GM23338 (cell line): ENCODE data around the gene CACNA1D. TPM values are rescaled to one million over a fixed set of nuclear protein-coding genes. Genes with fewer than 3 reads are reported as not detected.

Experiments
- ATAC-seq: fragments of 200-7000 bp; cut with Tn5 transposase; 3 replicates; pipeline ENCODE4 v1.9.1; 2020
- DNase-seq: peaks from one replicate; pipeline ENCODE4 v3.0.0-alpha.2; 2015; ENCODE audit warnings: low spot score
- H2AFZ ChIP-seq: fragments of 200-600 bp; sonication (generic); 2 replicates; pipeline ENCODE4 v1.8.0; 2016; ENCODE audit warnings: antibody characterized with exemption, mild to moderate bottlenecking, moderate library complexity
- H3F3A ChIP-seq: fragments of 200-600 bp; sonication (generic); replicated peaks from 2 replicates; pipeline ENCODE4 v1.8.0; 2017; ENCODE audit warnings: antibody characterized with exemption, mixed run types, low read depth
- H3K27ac ChIP-seq: fragments of 200-600 bp; sonication (generic); 2 replicates; pipeline ENCODE4 v1.6.1; 2016; ENCODE audit warnings: low read depth
- H3K27me3 ChIP-seq: fragments of 200-600 bp; sonication (generic); 2 replicates; pipeline ENCODE4 v1.8.0; 2016; ENCODE audit warnings: mild to moderate bottlenecking, mixed run types, moderate library complexity; ENCODE audit not compliant: insufficient read depth
- H3K36me3 ChIP-seq: fragments of 200-600 bp; sonication (generic); 2 replicates; pipeline ENCODE4 v1.8.0; 2016; ENCODE audit warnings: mild to moderate bottlenecking; ENCODE audit not compliant: insufficient read depth
- H3K4me1 ChIP-seq: fragments of 200-600 bp; sonication (generic); 2 replicates; pipeline ENCODE4 v1.8.0; 2016; ENCODE audit warnings: mild to moderate bottlenecking, moderate library complexity; ENCODE audit not compliant: insufficient read depth
- H3K4me2 ChIP-seq: fragments of 200-600 bp; sonication (generic); 2 replicates; pipeline ENCODE4 v1.7.1; 2017; ENCODE audit warnings: mixed run types
- H3K4me3 ChIP-seq: fragments of 200-600 bp; sonication (generic); 2 replicates; pipeline ENCODE4 v1.6.1; 2016; ENCODE audit warnings: mixed run types
- H3K79me2 ChIP-seq: fragments of 200-600 bp; sonication (generic); replicated peaks from 2 replicates; pipeline ENCODE4 v1.8.0; 2017; ENCODE audit warnings: mild to moderate bottlenecking; ENCODE audit not compliant: insufficient read depth
- H3K9me2 ChIP-seq: fragments of 200-600 bp; sonication (generic); 2 replicates; pipeline ENCODE4 v1.8.0; 2017; ENCODE audit not compliant: insufficient read depth
- H4K20me1 ChIP-seq: fragments of 200-600 bp; sonication (generic); replicated peaks from 2 replicates; pipeline ENCODE4 v1.8.0; 2017; ENCODE audit warnings: mild to moderate bottlenecking; ENCODE audit not compliant: insufficient read depth
- H3K27ac Mint-ChIP-seq: 2 replicates; pipeline ENCODE4 v1.8.0; 2020; ENCODE audit warnings: inconsistent platforms, mild to moderate bottlenecking, moderate library complexity, mixed read lengths
- H3K27me3 Mint-ChIP-seq: 3 replicates; pipeline ENCODE4 v1.8.0; 2022; ENCODE audit warnings: low read depth, mild to moderate bottlenecking, moderate library complexity, mixed read lengths, inconsistent platforms; ENCODE audit not compliant: insufficient read depth, poor library complexity
- H3K36me3 Mint-ChIP-seq: 3 replicates; pipeline ENCODE4 v1.8.0; 2021; ENCODE audit warnings: low read depth, mild to moderate bottlenecking, inconsistent platforms, moderate library complexity, mixed read lengths
- H3K4me1 Mint-ChIP-seq: 3 replicates; pipeline ENCODE4 v1.8.0; 2020; ENCODE audit warnings: mild to moderate bottlenecking, inconsistent platforms, mixed read lengths
- H3K4me3 Mint-ChIP-seq: 3 replicates; pipeline ENCODE4 v1.8.0; 2021; ENCODE audit warnings: moderate library complexity, mild to moderate bottlenecking, inconsistent platforms, mixed read lengths
- H3K9me3 Mint-ChIP-seq: 3 replicates; pipeline ENCODE4 v1.8.0; 2020; ENCODE audit warnings: moderate library complexity, mild to moderate bottlenecking, inconsistent platforms, mixed read lengths
- CREB1 ChIP-seq: fragments of 250-450 bp; sonication (Bioruptor Pico); IDR thresholded peaks from 2 replicates; pipeline ENCODE4 v1.5.0; 2020; ENCODE audit warnings: low read depth, mild to moderate bottlenecking, moderate library complexity
- EZH2 ChIP-seq: fragments of 200-600 bp; sonication (generic); IDR thresholded peaks from one replicate; pipeline ENCODE4 v1.8.0; 2017; ENCODE audit warnings: antibody characterized with exemption, mild to moderate bottlenecking, low read depth; ENCODE audit not compliant: unreplicated experiment
- EZH2phosphoT487 ChIP-seq: fragments of 200-600 bp; sonication (generic); IDR thresholded peaks from one replicate; pipeline ENCODE4 v1.8.1; 2018; ENCODE audit warnings: antibody characterized with exemption; ENCODE audit not compliant: unreplicated experiment
- JUNB ChIP-seq: IDR thresholded peaks from one replicate; pipeline ENCODE4 v1.6.1; 2016; ENCODE audit warnings: antibody characterized with exemption; ENCODE audit not compliant: unreplicated experiment
- NANOG ChIP-seq: IDR thresholded peaks from 2 replicates; pipeline ENCODE4 v1.6.1; 2016; ENCODE audit warnings: antibody characterized with exemption, borderline replicate concordance
- POLR2AphosphoS5 ChIP-seq: IDR thresholded peaks from 2 replicates; pipeline ENCODE4 v1.6.1; 2016; ENCODE audit warnings: antibody characterized with exemption, low read depth
- STAT1 ChIP-seq: IDR thresholded peaks from one replicate; pipeline ENCODE4 v1.6.1; 2016; ENCODE audit warnings: antibody characterized with exemption; ENCODE audit not compliant: unreplicated experiment
- ZNF114 ChIP-seq: fragments of 250-450 bp; sonication (Bioruptor Pico); IDR thresholded peaks from 2 replicates; pipeline ENCODE4 v1.5.0; 2020; ENCODE audit warnings: mild to moderate bottlenecking, moderate library complexity
- ZNF331 ChIP-seq: fragments of 250-450 bp; sonication (Bioruptor Pico); IDR thresholded peaks from 2 replicates; pipeline ENCODE4 v1.5.0; 2020; ENCODE audit warnings: low read depth, mild to moderate bottlenecking, moderate library complexity
- polyA plus RNA-seq: library from polyadenylated mRNA; unstranded; fragments of >200 nt; fragmentation: Nextera tagmentation; extraction: Ambion mirVana; gene quantifications from 2 replicates; pipeline ENCODE4 v1.2.1, GENCODE V29; 2016
- total RNA-seq: library from RNA; depleted of rRNA; stranded (reverse); fragments of >200 nt; shearing (Covaris generic); gene quantifications from 2 replicates; pipeline ENCODE4 v1.2.3, GENCODE V29; 2014
- TF ChIP-seq, protein P1 (sequence below): IDR thresholded peaks from 2 replicates; pipeline ENCODE4 v1.6.1; 2016; ENCODE audit warnings: antibody characterized with exemption
- TF ChIP-seq, protein P2 (sequence below): IDR thresholded peaks from one replicate; pipeline ENCODE4 v1.6.1; 2018; ENCODE audit warnings: antibody characterized with exemption; ENCODE audit not compliant: unreplicated experiment
- TF ChIP-seq, protein P3 (sequence below): fragments of 250-450 bp; sonication (Bioruptor Pico); IDR thresholded peaks from 2 replicates; pipeline ENCODE4 v1.5.0; 2020; ENCODE audit warnings: mild to moderate bottlenecking, moderate library complexity
- TF ChIP-seq, protein P4 (sequence below), 2 experiments: fragments of 200-600 bp in 1 of 2; sonication (generic) in 1 of 2; conservative IDR thresholded peaks; 2 replicates each; pipeline versions ENCODE4 v1.5.1 to v1.6.1; 2016 to 2017; ENCODE audit warnings: antibody characterized with exemption in 2 of 2, low read depth in 2 of 2, mild to moderate bottlenecking in 2 of 2, moderate library complexity in 1 of 2

The CACNA1D gene
- total and polyA plus RNA-seq, 2 experiments from 2014 or later: 1.7 to 1.8 TPM

DNA sequence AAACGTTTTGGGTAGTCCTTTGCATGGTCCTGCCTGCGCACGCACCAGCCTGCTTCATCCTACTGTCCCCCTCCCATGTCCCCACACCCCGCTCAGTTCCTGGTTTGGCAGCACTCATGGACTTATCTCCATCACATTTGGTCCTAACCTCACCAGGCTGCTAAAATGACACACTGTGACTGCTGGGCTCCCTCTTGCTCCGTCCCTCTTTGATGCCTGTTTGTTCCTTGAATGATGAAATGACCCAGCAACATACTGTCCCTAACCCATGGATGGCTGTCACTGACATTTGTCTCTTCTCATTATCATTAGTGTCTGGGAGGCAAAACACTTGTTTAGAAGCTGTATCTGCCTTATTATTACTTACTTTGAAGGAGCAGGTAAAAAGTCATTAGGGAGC lies 271.3 kb downstream of the CACNA1D start:
- Histone ChIP-seq H3K27me3 (no peaks in the 10 kb centered on the region), H3K27ac (no peak overlapping the region), H3K9me2 (no peaks in the 10 kb centered on the region), H2AFZ (no peak overlapping the region), H4K20me1 (no peaks in the 10 kb centered on the region), H3K4me2 (no peak overlapping the region), H3F3A (no peaks in the 10 kb centered on the region), H3K4me3 (no peak overlapping the region), H3K4me1 (no peaks in the 10 kb centered on the region), H3K79me2 (no peaks in the 10 kb centered on the region), H3K36me3 (no peaks in the 10 kb centered on the region)
- ATAC-seq (no peak), DNase-seq (no peak)
- Mint-ChIP-seq H3K4me1 (peaks cover 26% of the 10 kb centered on the region), H3K9me3 (no peaks in the 10 kb centered on the region), H3K27me3 (peaks cover 4% of the 10 kb centered on the region), H3K36me3 (no peaks in the 10 kb centered on the region), H3K27ac (no peak overlapping the region), H3K4me3 (no peak overlapping the region)
- TF ChIP-seq, protein P1, sequence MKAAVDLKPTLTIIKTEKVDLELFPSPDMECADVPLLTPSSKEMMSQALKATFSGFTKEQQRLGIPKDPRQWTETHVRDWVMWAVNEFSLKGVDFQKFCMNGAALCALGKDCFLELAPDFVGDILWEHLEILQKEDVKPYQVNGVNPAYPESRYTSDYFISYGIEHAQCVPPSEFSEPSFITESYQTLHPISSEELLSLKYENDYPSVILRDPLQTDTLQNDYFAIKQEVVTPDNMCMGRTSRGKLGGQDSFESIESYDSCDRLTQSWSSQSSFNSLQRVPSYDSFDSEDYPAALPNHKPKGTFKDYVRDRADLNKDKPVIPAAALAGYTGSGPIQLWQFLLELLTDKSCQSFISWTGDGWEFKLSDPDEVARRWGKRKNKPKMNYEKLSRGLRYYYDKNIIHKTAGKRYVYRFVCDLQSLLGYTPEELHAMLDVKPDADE: no peak
- no peak for TF ChIP-seq JUNB
- TF ChIP-seq EZH2phosphoT487: no peak
- TF ChIP-seq NANOG: no peak
- TF ChIP-seq CREB1 (CRISPR knock-in tag): no peak
- TF ChIP-seq, protein P2, sequence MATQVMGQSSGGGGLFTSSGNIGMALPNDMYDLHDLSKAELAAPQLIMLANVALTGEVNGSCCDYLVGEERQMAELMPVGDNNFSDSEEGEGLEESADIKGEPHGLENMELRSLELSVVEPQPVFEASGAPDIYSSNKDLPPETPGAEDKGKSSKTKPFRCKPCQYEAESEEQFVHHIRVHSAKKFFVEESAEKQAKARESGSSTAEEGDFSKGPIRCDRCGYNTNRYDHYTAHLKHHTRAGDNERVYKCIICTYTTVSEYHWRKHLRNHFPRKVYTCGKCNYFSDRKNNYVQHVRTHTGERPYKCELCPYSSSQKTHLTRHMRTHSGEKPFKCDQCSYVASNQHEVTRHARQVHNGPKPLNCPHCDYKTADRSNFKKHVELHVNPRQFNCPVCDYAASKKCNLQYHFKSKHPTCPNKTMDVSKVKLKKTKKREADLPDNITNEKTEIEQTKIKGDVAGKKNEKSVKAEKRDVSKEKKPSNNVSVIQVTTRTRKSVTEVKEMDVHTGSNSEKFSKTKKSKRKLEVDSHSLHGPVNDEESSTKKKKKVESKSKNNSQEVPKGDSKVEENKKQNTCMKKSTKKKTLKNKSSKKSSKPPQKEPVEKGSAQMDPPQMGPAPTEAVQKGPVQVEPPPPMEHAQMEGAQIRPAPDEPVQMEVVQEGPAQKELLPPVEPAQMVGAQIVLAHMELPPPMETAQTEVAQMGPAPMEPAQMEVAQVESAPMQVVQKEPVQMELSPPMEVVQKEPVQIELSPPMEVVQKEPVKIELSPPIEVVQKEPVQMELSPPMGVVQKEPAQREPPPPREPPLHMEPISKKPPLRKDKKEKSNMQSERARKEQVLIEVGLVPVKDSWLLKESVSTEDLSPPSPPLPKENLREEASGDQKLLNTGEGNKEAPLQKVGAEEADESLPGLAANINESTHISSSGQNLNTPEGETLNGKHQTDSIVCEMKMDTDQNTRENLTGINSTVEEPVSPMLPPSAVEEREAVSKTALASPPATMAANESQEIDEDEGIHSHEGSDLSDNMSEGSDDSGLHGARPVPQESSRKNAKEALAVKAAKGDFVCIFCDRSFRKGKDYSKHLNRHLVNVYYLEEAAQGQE: no peak
- TF ChIP-seq POLR2AphosphoS5: no peak
- no peak for TF ChIP-seq EZH2
- no peak for TF ChIP-seq ZNF114
- TF ChIP-seq ZNF331 (CRISPR knock-in tag): no peak
- no peak for TF ChIP-seq STAT1
- TF ChIP-seq, protein P3, sequence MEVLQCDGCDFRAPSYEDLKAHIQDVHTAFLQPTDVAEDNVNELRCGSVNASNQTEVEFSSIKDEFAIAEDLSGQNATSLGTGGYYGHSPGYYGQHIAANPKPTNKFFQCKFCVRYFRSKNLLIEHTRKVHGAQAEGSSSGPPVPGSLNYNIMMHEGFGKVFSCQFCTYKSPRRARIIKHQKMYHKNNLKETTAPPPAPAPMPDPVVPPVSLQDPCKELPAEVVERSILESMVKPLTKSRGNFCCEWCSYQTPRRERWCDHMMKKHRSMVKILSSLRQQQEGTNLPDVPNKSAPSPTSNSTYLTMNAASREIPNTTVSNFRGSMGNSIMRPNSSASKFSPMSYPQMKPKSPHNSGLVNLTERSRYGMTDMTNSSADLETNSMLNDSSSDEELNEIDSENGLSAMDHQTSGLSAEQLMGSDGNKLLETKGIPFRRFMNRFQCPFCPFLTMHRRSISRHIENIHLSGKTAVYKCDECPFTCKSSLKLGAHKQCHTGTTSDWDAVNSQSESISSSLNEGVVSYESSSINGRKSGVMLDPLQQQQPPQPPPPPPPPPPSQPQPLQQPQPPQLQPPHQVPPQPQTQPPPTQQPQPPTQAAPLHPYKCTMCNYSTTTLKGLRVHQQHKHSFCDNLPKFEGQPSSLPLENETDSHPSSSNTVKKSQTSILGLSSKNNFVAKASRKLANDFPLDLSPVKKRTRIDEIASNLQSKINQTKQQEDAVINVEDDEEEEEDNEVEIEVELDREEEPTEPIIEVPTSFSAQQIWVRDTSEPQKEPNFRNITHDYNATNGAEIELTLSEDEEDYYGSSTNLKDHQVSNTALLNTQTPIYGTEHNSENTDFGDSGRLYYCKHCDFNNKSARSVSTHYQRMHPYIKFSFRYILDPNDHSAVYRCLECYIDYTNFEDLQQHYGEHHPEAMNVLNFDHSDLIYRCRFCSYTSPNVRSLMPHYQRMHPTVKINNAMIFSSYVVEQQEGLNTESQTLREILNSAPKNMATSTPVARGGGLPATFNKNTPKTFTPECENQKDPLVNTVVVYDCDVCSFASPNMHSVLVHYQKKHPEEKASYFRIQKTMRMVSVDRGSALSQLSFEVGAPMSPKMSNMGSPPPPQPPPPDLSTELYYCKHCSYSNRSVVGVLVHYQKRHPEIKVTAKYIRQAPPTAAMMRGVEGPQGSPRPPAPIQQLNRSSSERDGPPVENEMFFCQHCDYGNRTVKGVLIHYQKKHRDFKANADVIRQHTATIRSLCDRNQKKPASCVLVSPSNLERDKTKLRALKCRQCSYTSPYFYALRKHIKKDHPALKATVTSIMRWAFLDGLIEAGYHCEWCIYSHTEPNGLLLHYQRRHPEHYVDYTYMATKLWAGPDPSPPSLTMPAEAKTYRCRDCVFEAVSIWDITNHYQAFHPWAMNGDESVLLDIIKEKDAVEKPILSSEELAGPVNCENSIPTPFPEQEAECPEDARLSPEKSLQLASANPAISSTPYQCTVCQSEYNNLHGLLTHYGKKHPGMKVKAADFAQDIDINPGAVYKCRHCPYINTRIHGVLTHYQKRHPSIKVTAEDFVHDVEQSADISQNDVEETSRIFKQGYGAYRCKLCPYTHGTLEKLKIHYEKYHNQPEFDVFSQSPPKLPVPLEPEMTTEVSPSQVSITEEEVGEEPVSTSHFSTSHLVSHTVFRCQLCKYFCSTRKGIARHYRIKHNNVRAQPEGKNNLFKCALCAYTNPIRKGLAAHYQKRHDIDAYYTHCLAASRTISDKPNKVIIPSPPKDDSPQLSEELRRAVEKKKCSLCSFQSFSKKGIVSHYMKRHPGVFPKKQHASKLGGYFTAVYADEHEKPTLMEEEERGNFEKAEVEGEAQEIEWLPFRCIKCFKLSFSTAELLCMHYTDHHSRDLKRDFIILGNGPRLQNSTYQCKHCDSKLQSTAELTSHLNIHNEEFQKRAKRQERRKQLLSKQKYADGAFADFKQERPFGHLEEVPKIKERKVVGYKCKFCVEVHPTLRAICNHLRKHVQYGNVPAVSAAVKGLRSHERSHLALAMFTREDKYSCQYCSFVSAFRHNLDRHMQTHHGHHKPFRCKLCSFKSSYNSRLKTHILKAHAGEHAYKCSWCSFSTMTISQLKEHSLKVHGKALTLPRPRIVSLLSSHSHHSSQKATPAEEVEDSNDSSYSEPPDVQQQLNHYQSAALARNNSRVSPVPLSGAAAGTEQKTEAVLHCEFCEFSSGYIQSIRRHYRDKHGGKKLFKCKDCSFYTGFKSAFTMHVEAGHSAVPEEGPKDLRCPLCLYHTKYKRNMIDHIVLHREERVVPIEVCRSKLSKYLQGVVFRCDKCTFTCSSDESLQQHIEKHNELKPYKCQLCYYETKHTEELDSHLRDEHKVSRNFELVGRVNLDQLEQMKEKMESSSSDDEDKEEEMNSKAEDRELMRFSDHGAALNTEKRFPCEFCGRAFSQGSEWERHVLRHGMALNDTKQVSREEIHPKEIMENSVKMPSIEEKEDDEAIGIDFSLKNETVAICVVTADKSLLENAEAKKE (CRISPR knock-in tag): no peak
- TF ChIP-seq, protein P4, sequence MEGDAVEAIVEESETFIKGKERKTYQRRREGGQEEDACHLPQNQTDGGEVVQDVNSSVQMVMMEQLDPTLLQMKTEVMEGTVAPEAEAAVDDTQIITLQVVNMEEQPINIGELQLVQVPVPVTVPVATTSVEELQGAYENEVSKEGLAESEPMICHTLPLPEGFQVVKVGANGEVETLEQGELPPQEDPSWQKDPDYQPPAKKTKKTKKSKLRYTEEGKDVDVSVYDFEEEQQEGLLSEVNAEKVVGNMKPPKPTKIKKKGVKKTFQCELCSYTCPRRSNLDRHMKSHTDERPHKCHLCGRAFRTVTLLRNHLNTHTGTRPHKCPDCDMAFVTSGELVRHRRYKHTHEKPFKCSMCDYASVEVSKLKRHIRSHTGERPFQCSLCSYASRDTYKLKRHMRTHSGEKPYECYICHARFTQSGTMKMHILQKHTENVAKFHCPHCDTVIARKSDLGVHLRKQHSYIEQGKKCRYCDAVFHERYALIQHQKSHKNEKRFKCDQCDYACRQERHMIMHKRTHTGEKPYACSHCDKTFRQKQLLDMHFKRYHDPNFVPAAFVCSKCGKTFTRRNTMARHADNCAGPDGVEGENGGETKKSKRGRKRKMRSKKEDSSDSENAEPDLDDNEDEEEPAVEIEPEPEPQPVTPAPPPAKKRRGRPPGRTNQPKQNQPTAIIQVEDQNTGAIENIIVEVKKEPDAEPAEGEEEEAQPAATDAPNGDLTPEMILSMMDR (conservative IDR thresholded peaks at IDR 0.05; ENCODE audit: low read depth in 2 of 2): no peak
